OCI-LY7 (cell line): Measurements from ENCODE around the gene OR4D1. TPM values are rescaled to one million over a fixed set of nuclear protein-coding genes. Genes with fewer than 3 reads are reported as not detected.

Experiments
- BruUV-seq: library from RNA; stranded (reverse); fragments of 400-500 nt; replicated peaks from 2 replicates; lab custom pipeline; 2021; lab: Mats Ljungman, UMichigan
- CTCF ChIA-PET: fragments of 300-600 bp; sonication (Branson Sonifier 250); formaldehyde crosslinking; loops from one replicate; lab custom pipeline; 2022; ENCODE audit warnings: antibody characterized with exemption; ENCODE audit not compliant: unreplicated experiment; lab: Charles Lee
- POLR2A ChIA-PET: fragments of 300-600 bp; sonication (Branson Sonifier 250); formaldehyde crosslinking; loops from one replicate; lab custom pipeline; 2022; ENCODE audit warnings: antibody characterized with exemption; lab: Charles Lee
- DNase-seq: peaks from one replicate; pipeline ENCODE4 v3.0.0-alpha.2; 2015; ENCODE audit warnings: low spot score
- H2AFZ ChIP-seq: fragments of 200-600 bp; sonication (generic), shearing (Covaris generic); 2 replicates; pipeline ENCODE4 v1.6.1; 2014; ENCODE audit warnings: mild to moderate bottlenecking, antibody characterized with exemption, low read length, moderate library complexity
- H3K27ac ChIP-seq: fragments of 200-600 bp; sonication (generic); 2 replicates; pipeline ENCODE4 v1.5.1; 2014; ENCODE audit warnings: mixed run types, low read depth, mild to moderate bottlenecking, moderate library complexity, low read length, inconsistent platforms; ENCODE audit not compliant: poor library complexity, severe bottlenecking
- H3K36me3 ChIP-seq: fragments of 200-600 bp; sonication (generic); 2 replicates; pipeline ENCODE4 v1.6.1; 2014; ENCODE audit warnings: mild to moderate bottlenecking, antibody characterized with exemption, low read length, moderate library complexity, mixed read lengths; ENCODE audit not compliant: insufficient read depth
- H3K4me1 ChIP-seq: fragments of 200-600 bp; sonication (generic); 2 replicates; pipeline ENCODE4 v1.5.1; 2014; ENCODE audit warnings: mild to moderate bottlenecking, low read length; ENCODE audit not compliant: insufficient read depth, poor library complexity, severe bottlenecking
- H3K4me2 ChIP-seq: fragments of 200-600 bp; sonication (generic); 2 replicates; pipeline ENCODE4 v1.6.1; 2014; ENCODE audit warnings: mild to moderate bottlenecking, low read length
- H3K4me3 ChIP-seq: fragments of 200-600 bp; sonication (generic); 2 replicates; pipeline ENCODE4 v1.5.1; 2014; ENCODE audit warnings: mild to moderate bottlenecking, low read depth, low read length; ENCODE audit not compliant: poor library complexity, severe bottlenecking
- H3K79me2 ChIP-seq: fragments of 200-600 bp; sonication (generic); 2 replicates; pipeline ENCODE4 v1.6.1; 2016; ENCODE audit warnings: low read depth, mild to moderate bottlenecking, low read length, moderate library complexity, mixed read lengths; ENCODE audit not compliant: insufficient read depth
- H3K9me2 ChIP-seq: fragments of 200-600 bp; sonication (generic); 2 replicates; pipeline ENCODE4 v1.6.1; 2016; ENCODE audit warnings: mild to moderate bottlenecking, low read length, mixed read lengths; ENCODE audit not compliant: insufficient read depth
- H3K9me3 ChIP-seq: fragments of 200-600 bp; sonication (generic); 2 replicates; pipeline ENCODE4 v1.6.1; 2014; ENCODE audit warnings: mild to moderate bottlenecking, mixed run types, low read length, mixed read lengths
- H4K20me1 ChIP-seq: fragments of 200-600 bp; sonication (generic); 2 replicates; pipeline ENCODE4 v1.6.1; 2014; ENCODE audit warnings: mild to moderate bottlenecking, antibody characterized with exemption, low read length, moderate library complexity, mixed read lengths; ENCODE audit not compliant: insufficient read depth
- CTCF ChIP-seq: fragments of 200-600 bp; sonication (generic); conservative IDR thresholded peaks from 2 replicates; pipeline ENCODE4 v1.5.1; 2014; ENCODE audit warnings: mild to moderate bottlenecking, antibody characterized with exemption, low read length, moderate library complexity, mixed read lengths
- EZH2phosphoT487 ChIP-seq: fragments of 200-600 bp; sonication (generic); IDR thresholded peaks from 2 replicates; pipeline ENCODE4 v1.6.1; 2018; ENCODE audit warnings: low read depth, borderline replicate concordance, mild to moderate bottlenecking, mixed run types, antibody characterized with exemption, low read length, moderate library complexity, mixed read lengths
- intact Hi-C: fragments of 100-400 bp; cut with micrococcal nuclease; formaldehyde crosslinking; loops from one replicate; pipeline ENCODE4 v1.10.0; 2022; ENCODE audit not compliant: unreplicated experiment
- total RNA-seq, 2 experiments: library from RNA; depleted of rRNA in 1 of 2; stranded (reverse); fragments of >200 nt in 1 of 2; shearing (Covaris generic) in 1 of 2; gene quantifications; 2 replicates each; pipeline ENCODE4 v1.2.3, GENCODE V29; 2014 to 2022

OR4D1 gene
- total RNA-seq, 2 experiments from 2014 or later = not detected

- BruUV-seq = no TSS peak
- Histone ChIP-seq H2AFZ (no peak overlapping the region), H3K27ac (no peak overlapping the region), H3K9me2 (no peaks in the 10 kb centered on the region), H3K4me2 (no peak overlapping the region), H4K20me1 (no peaks in the 10 kb centered on the region), H3K79me2 (no peaks in the 10 kb centered on the region), H3K36me3 (no peaks in the 10 kb centered on the region), H3K4me3 (no peak overlapping the region), H3K9me3 (no peaks in the 10 kb centered on the region), H3K4me1 (no peaks in the 10 kb centered on the region)
- ChIA-PET CTCF (no interaction called here), POLR2A (no interaction called here)
- no peak for DNase-seq
- no peak for TF ChIP-seq CTCF
- TF ChIP-seq EZH2phosphoT487 = no peak
- intact Hi-C loops = no loop called here
Measured at GRCh38 chr17:58161566-58161965, 13.4 kb downstream of the OR4D1 start.

- no peak overlapping the region for H3K4me3 ChIP-seq
- H3K9me2 ChIP-seq = no peaks in the 10 kb centered on the region
- DNase-seq = no peak
- H3K79me2 ChIP-seq = no peaks in the 10 kb centered on the region
- no peak overlapping the region for H3K27ac ChIP-seq
- CTCF ChIA-PET = no interaction called here
- H4K20me1 ChIP-seq = no peaks in the 10 kb centered on the region
- intact Hi-C loops = no loop called here
- no peaks in the 10 kb centered on the region for H3K36me3 ChIP-seq
- no peak overlapping the region for H2AFZ ChIP-seq
- H3K4me1 ChIP-seq = no peaks in the 10 kb centered on the region
- TF ChIP-seq CTCF = no peak
- TF ChIP-seq EZH2phosphoT487 = no peak
- BruUV-seq = no TSS peak
- H3K9me3 ChIP-seq = no peaks in the 10 kb centered on the region
- POLR2A ChIA-PET = no interaction called here
- no peak overlapping the region for H3K4me2 ChIP-seq
Measured at GRCh38 chr17:58165981-58166380, 17.8 kb downstream of the OR4D1 start.

GRCh38 chr17:58166682-58167081 is 18.5 kb downstream of the OR4D1 start, which contains the start of gene OR4D2:
TSS of gene OR4D2 (plus strand) at chr17:58166982. CDS start at chr17:58169656, 2,674 bp downstream.
- CTCF ChIA-PET = interaction anchor here (0.6 kb wide), 1 partner anchor 386 kb away, joined by 7 read pairs; no protein-coding TSS in a partner anchor
- H3K4me1 ChIP-seq = no peaks in the 10 kb centered on the region
- H3K9me3 ChIP-seq = no peaks in the 10 kb centered on the region
- no peaks in the 10 kb centered on the region for H3K9me2 ChIP-seq
- H4K20me1 ChIP-seq = no peaks in the 10 kb centered on the region
- TF ChIP-seq CTCF (no peak), EZH2phosphoT487 (no peak)
- POLR2A ChIA-PET = interaction anchor here (0.6 kb wide), 1 partner anchor 629 kb away, joined by 3 read pairs; no protein-coding TSS in a partner anchor
- no peak within 1 kb of the TSS for H3K4me3 ChIP-seq
- no peaks in the 10 kb centered on the region for H3K36me3 ChIP-seq
- no peak for DNase-seq
- intact Hi-C loops = no loop called here
- no peaks in the 10 kb centered on the region for H3K79me2 ChIP-seq
- no peak within 1 kb of the TSS for H3K4me2 ChIP-seq
- no peak within 1 kb of the TSS for H2AFZ ChIP-seq
- no peak within 1 kb of the TSS for H3K27ac ChIP-seq
- BruUV-seq = no TSS peak
